LNCAP (cell line): ENCODE results near the gene LRBA.

ENCODE experiments used
- CTCF ChIP-seq: fragments of 450-650 bp; IDR thresholded peaks from 2 replicates; pipeline ENCODE4 v1.5.1; 2017; ENCODE audit warnings: mild to moderate bottlenecking

LRBA gene

GRCh38 chr4:150482581-150482980 lies 532.5 kb downstream of the LRBA start:
- TF ChIP-seq CTCF = no peak

GRCh38 chr4:150479657-150480056 lies 535.4 kb downstream of the LRBA start:
- TF ChIP-seq CTCF = no peak

GRCh38 chr4:150477869-150478268 lies 537.2 kb downstream of the LRBA start:
- no peak for TF ChIP-seq CTCF

GRCh38 chr4:150476776-150477175 lies 538.3 kb downstream of the LRBA start:
- TF ChIP-seq CTCF = no peak

GRCh38 chr4:150475763-150476162 lies 539.3 kb downstream of the LRBA start:
- TF ChIP-seq CTCF = no peak

- TF ChIP-seq CTCF = no peak
Measured at GRCh38 chr4:150464523-150464922, 550.6 kb downstream of the LRBA start.

GRCh38 chr4:150462743-150463142 lies 552.3 kb downstream of the LRBA start:
- TF ChIP-seq CTCF = no peak

GRCh38 chr4:150461957-150462356 lies 553.1 kb downstream of the LRBA start:
- TF ChIP-seq CTCF = no peak
